DND-41 (cell line): ENCODE measurements around the gene ST3GAL6.

Experiments used
- ATAC-seq: fragments of 200-7000 bp; cut with Tn5 transposase; 3 replicates; pipeline ENCODE4 v1.9.1; 2021; ENCODE audit warnings: low read depth; ENCODE audit not compliant: insufficient read depth
- DNase-seq: peaks from one replicate; pipeline ENCODE4 v3.0.0-alpha.2; 2020
- H2AFZ ChIP-seq: 2 replicates; pipeline ENCODE4 v1.6.0; 2012; ENCODE audit warnings: low read depth, low read length
- H3K27ac ChIP-seq: 2 replicates; pipeline ENCODE4 v1.5.1; 2012; ENCODE audit warnings: low read length, inconsistent platforms
- H3K27me3 ChIP-seq: fragments of 200-600 bp; sonication (generic); 2 replicates; pipeline ENCODE4 v1.6.0; 2012; ENCODE audit warnings: low read length, mild to moderate bottlenecking, inconsistent platforms; ENCODE audit not compliant: insufficient read depth, poor library complexity
- H3K36me3 ChIP-seq: 2 replicates; pipeline ENCODE4 v1.5.1; 2012; ENCODE audit warnings: low read length, inconsistent platforms; ENCODE audit not compliant: insufficient read depth
- H3K4me1 ChIP-seq: 2 replicates; pipeline ENCODE4 v1.5.1; 2012; ENCODE audit warnings: mild to moderate bottlenecking, low read length; ENCODE audit not compliant: insufficient read depth
- H3K4me2 ChIP-seq: 2 replicates; pipeline ENCODE4 v1.6.0; 2012; ENCODE audit warnings: mild to moderate bottlenecking, moderate library complexity, low read length, inconsistent platforms; ENCODE audit not compliant: insufficient read depth
- H3K4me3 ChIP-seq, 2 experiments: fragments of 200-600 bp in 1 of 2; shearing (Covaris generic) in 1 of 2; 2 replicates each; pipeline ENCODE4 v1.5.1; 2012 to 2016; ENCODE audit warnings: inconsistent platforms in 2 of 2, low read length in 2 of 2, mild to moderate bottlenecking in 2 of 2, low read depth in 1 of 2, moderate library complexity in 1 of 2
- H3K79me2 ChIP-seq: 2 replicates; pipeline ENCODE4 v1.6.0; 2012; ENCODE audit warnings: low read length, inconsistent platforms; ENCODE audit not compliant: insufficient read depth
- H3K9ac ChIP-seq: 2 replicates; pipeline ENCODE4 v1.6.0; 2012; ENCODE audit warnings: low read depth, mild to moderate bottlenecking, inconsistent platforms, low read length, moderate library complexity
- H3K9me3 ChIP-seq: 2 replicates; pipeline ENCODE4 v1.5.1; 2012; ENCODE audit warnings: low read length, moderate library complexity, mild to moderate bottlenecking, inconsistent platforms; ENCODE audit not compliant: insufficient read depth, severe bottlenecking
- H4K20me1 ChIP-seq: 2 replicates; pipeline ENCODE4 v1.6.0; 2012; ENCODE audit warnings: low read length; ENCODE audit not compliant: insufficient read depth
- CTCF ChIP-seq: IDR thresholded peaks from 2 replicates; pipeline ENCODE4 v1.5.1; 2012; ENCODE audit warnings: borderline replicate concordance, low read length, moderate library complexity, mild to moderate bottlenecking; ENCODE audit not compliant: poor library complexity, severe bottlenecking; ENCODE audit errors: extremely low read depth
- EZH2 ChIP-seq: IDR thresholded peaks from 3 replicates; pipeline ENCODE4 v1.6.1; 2012; ENCODE audit warnings: borderline replicate concordance, low read depth, mild to moderate bottlenecking, moderate library complexity, low read length, inconsistent platforms; ENCODE audit not compliant: severe bottlenecking

ST3GAL6 gene

GRCh38 chr3:98839846-98840245 lies 76.7 kb downstream of the ST3GAL6 start:
- Histone ChIP-seq H3K9me3 (peaks cover 4% of the 10 kb centered on the region), H3K27ac (no peak overlapping the region), H2AFZ (no peak overlapping the region), H3K9ac (no peak overlapping the region), H3K36me3 (peaks cover 3% of the 10 kb centered on the region; the same call in 1 of the 2 replicates), H4K20me1 (no peaks in the 10 kb centered on the region), H3K4me3 (no peak overlapping the region), H3K4me1 (no peaks in the 10 kb centered on the region), H3K79me2 (no peaks in the 10 kb centered on the region), H3K27me3 (no peaks in the 10 kb centered on the region), H3K4me2 (no peak overlapping the region)
- no peak for TF ChIP-seq EZH2
- no peak for TF ChIP-seq CTCF
- DNase-seq (no peak), ATAC-seq (no peak)

GRCh38 chr3:98843266-98843959 lies 80.3 kb downstream of the ST3GAL6 start:
- no peak for ATAC-seq

More at GRCh38 chr3:98843266-98843959, 80.3 kb downstream of the ST3GAL6 start:
- Histone ChIP-seq H3K4me2 (no peak overlapping the region), H3K79me2 (no peaks in the 10 kb centered on the region), H4K20me1 (no peaks in the 10 kb centered on the region), H2AFZ (no peak overlapping the region), H3K27me3 (no peaks in the 10 kb centered on the region), H3K4me3 (no peak overlapping the region), H3K9ac (no peak overlapping the region), H3K9me3 (peaks cover 4% of the 10 kb centered on the region), H3K36me3 (peaks cover 11% of the 10 kb centered on the region), H3K4me1 (no peaks in the 10 kb centered on the region), H3K27ac (no peak overlapping the region)
- TF ChIP-seq EZH2 (no peak), CTCF (no peak)
- no peak for DNase-seq
